ENCODE measurements around the gene HLA-DMA. TPM values are rescaled to one million over a fixed set of nuclear protein-coding genes. Genes with fewer than 3 reads are reported as not detected.

The HLA-DMA gene
- total and polyA plus RNA-seq, 2 of the 13 experiments (the other 11 are each of a cell fraction or from before 2014, with no cell fraction given) = 0.70 to 0.71 TPM

DNA sequence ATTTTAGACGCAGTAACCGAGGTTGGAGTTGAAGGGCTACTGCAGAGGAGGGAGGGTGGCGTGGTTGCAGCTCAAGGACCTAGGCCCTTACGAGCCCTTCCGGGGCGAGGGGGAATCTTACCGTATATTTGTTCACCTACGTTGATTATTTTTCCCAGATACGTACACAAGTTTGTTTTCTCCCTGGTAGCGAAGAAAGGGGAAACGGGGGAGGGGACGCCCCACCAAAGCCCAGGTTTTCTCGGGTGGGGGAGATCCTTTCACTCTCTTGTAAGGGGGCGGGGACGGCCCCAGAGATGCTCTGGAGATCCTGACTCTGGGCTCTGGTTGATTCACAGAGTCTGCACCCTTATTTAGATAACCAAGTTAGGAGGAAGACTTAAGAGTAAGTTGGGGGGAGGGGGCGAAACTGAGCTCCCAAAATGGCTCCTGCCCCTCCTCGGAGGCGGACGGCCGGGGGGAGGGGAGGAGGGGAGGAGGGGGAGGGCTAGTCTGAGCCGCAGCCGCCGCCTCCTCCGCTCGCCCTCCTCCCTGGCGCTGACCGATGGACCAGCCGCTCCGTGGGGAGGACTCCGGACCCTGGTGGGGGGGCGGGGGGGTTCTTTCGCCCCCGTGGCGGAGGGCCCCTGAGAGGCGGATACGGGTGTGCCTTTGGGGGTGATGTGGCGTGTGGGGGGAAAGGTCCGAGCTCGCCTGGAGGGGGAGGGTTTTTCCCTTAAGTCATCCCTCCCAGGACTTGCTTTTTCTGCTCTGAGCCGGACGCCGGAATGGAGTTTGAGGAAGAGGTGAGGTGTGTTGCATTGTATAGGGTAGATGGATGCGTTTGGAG is 17.7 kb upstream of the HLA-DMA start (continued):
- TF ChIP-seq MYNN (CRISPR knock-in tag; IDR thresholded peaks at IDR 0.05; ENCODE audit: low read depth) (no peak), EZH2 (conservative IDR thresholded peaks at IDR 0.05; ENCODE audit: low read depth, low read length) (no peak), HOXA5 (CRISPR knock-in tag; IDR thresholded peaks at IDR 0.05) (0 out of 2 replicates have a peak, but pooled peaks have one; percentile 0), ZNF282 (IDR thresholded peaks at IDR 0.05; ENCODE audit: partially characterized antibody) (no peak), CBX5 (CRISPR knock-in tag; IDR thresholded peaks at IDR 0.05; ENCODE audit: borderline replicate concordance) (no peak), ZNF382 (CRISPR knock-in tag; IDR thresholded peaks at IDR 0.05; ENCODE audit: borderline replicate concordance) (no peak), CBX1 (IDR thresholded peaks at IDR 0.05; ENCODE audit: low read depth) (no peak), FOSL2 (CRISPR knock-in tag; IDR thresholded peaks at IDR 0.05) (no peak), YY1 (IDR thresholded peaks at IDR 0.05; ENCODE audit: insufficient read depth, insufficient replicate concordance, low read depth, low read length) (peak; percentile 71), ZNF782 (CRISPR knock-in tag; IDR thresholded peaks at IDR 0.05; ENCODE audit: borderline replicate concordance) (0 out of 2 replicates have a peak, but pooled peaks have one; percentile 37), REST (IDR thresholded peaks at IDR 0.05; ENCODE audit: borderline replicate concordance in 1 of 2, low read depth in 1 of 2, low read length in 2 of 2) (0 out of 4 replicates have a peak, but pooled peaks of 1 of the 2 experiments have one; percentile 8), TCF7 (IDR thresholded peaks at IDR 0.05; ENCODE audit: low read depth) (no peak), ZNF816 (CRISPR knock-in tag; IDR thresholded peaks at IDR 0.05; ENCODE audit: borderline replicate concordance) (no peak), TEF (CRISPR knock-in tag; IDR thresholded peaks at IDR 0.05) (no peak), ZNF598 (CRISPR knock-in tag; IDR thresholded peaks at IDR 0.05; ENCODE audit: borderline replicate concordance) (no peak), ZNF776 (CRISPR knock-in tag; IDR thresholded peaks at IDR 0.05) (no peak), ATF7 (IDR thresholded peaks at IDR 0.05) (no peak), ATF7 (CRISPR knock-in tag; IDR thresholded peaks at IDR 0.05) (no peak), ZNF619 (CRISPR knock-in tag; IDR thresholded peaks at IDR 0.05) (no peak), ZBTB2 (CRISPR knock-in tag; IDR thresholded peaks at IDR 0.05; ENCODE audit: low read depth) (0 out of 2 replicates have a peak, but pooled peaks have one; percentile 34), ZBTB38 (CRISPR knock-in tag; IDR thresholded peaks at IDR 0.05) (no peak)
- TF ChIP-seq, protein P1, sequence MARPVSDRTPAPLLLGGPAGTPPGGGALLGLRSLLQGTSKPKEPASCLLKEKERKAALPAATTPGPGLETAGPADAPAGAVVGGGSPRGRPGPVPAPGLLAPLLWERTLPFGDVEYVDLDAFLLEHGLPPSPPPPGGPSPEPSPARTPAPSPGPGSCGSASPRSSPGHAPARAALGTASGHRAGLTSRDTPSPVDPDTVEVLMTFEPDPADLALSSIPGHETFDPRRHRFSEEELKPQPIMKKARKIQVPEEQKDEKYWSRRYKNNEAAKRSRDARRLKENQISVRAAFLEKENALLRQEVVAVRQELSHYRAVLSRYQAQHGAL (CRISPR knock-in tag; IDR thresholded peaks at IDR 0.05; ENCODE audit: not compliant biosample characterization) = no peak
- TF ChIP-seq, protein P2, sequence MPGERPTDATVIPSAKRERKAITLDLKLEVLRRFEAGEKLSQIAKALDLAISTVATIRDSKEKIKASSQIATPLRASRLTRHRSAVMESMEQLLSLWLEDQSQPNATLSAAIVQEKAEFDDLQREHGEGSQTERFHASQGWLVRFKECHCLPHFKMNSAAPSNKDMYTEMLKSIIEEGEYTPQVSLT (CRISPR knock-in tag; IDR thresholded peaks at IDR 0.05; ENCODE audit: borderline replicate concordance, low read depth) = no peak
